SHP77 treated with DMSO at 0.1 percent for 48 hours (cell line): ENCODE data around the gene RRP1.
"Not testable (repeated sequence)": the region's sequence is repeated elsewhere in the genome, so short reads cannot be mapped to it uniquely, and the experiment has no call there.

Source experiments
- DNase-seq: peaks from one replicate; lab custom pipeline; 2025; lab: John Stamatoyannopoulos, UW

Gene RRP1

DNA sequence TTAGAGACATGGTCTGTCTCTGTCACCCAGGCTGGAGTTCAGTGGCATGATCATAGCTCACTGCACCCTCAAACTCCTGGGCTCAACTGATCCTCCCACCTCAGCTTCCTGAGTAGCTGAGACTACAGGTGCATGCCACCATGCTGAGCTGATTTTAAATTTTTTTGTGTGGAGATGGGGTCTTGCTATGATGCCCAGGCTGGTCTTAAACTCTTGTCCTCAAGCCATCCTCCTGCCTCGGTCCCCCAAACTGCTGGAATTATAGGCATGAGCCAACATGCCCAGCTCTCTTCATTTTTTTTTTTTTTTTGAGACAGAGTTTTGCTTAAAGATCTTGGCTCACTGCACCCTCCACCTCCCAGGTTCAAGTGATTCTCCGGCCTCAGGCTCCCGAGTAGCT, 50.9 kb downstream of the RRP1 start:
- no peak for DNase-seq

DNA sequence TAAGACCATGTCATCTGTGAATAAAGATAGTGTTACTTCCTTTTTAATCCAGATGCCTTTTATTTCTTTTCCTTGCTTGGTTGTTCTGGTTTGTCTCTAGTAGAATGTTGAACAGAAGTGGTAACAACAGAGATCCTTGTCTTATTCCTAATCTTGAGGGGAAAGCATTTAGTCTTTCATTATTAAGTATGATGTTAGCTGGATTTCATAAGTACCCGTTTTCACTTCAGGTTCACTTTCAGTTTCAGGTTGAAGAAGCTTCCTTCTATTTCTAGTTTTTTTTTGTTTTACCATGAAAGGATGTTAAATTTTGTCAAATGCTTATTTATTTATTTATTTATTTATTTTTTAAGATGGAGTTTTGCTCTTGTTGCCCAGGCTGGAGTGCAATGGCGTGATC, 53.4 kb downstream of the RRP1 start:
- DNase-seq = no peak

DNA sequence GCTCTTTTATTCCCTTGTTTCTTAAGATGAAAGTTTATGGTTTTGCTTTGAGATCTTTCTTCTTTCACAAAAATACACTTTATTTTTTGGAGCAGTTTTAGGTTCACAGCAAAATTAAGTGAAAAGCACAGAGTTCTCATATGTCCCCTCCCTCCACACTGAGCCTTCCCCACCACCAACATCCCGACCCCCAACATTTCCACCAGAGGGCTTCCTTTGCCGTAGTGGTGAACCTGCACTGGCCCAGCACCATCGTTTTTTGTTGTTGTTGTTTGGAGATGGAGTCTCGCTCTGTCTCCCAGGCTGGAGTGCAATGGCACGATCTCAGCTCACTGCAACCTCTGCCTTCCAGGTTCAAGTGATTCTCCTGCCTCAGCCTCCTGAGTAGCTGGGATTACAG, 55.5 kb downstream of the RRP1 start:
- not testable (repeated sequence) for DNase-seq

DNA sequence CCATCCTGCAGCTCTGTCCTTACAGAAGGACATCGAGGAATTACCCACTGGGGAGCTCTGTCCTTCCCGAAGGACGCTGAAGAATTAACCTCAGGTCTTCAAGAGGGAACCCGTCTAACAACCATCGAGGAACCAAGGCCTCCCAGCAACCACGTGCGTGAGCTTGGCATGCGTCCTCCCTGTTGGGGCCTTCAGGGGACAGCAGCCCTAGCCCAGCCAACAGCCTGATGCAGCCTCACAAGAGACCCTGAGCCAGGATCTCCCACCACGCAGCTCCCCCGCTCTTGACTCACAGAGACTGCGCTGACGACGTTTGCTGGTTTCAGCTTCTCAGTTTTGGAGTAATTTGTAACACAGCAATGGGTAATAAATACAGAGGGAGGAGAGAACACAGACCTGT, 56.0 kb downstream of the RRP1 start:
- no peak for DNase-seq

GRCh38 chr21:43846430-43846829, 57.1 kb downstream of the RRP1 start:
- DNase-seq = no peak

DNA sequence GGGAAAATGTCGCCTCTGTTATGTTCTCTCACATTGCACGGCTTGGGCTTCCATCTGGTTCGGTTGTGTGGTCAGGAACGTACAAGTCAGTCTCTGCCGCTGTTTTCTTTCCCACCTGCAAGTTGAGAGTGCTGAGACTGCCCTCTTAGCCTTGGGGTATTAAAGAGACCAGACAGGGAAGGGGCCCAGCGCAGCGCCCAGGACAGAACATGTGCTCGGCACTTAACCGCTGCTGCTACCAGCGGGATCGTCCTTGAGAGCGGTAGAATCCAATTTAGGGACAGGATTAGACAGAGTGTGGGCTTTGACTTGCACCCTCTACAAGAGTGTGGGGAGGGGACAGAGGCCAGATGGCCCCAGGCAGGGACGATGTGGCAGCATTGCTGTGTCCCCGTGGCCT, 57.9 kb downstream of the RRP1 start:
- no peak for DNase-seq

DNA sequence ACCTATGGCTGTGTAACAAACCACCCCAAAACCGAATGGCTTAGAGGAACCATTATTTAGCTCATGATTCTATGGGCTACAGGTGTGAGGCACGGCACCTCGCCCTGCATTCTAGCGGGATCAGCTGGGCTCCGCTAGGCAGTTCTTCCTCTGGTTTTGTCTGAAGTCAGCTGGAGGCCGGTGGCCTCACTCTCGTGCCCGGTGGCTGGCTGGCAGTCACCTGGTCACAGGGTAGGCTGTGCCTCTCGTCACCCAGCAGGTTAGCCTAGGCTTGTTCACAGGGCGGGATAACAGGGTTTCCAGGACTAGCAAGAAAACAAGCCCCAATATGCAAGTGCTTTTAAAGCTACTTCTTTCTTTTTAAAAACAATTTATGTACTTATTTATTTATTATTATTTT, 59.4 kb downstream of the RRP1 start:
- DNase-seq = no peak

- no peak for DNase-seq
Measured at GRCh38 chr21:43849532-43850299, 60.3 kb downstream of the RRP1 start.

GRCh38 chr21:43850728-43851295, 61.4 kb downstream of the RRP1 start:
- DNase-seq = no peak

- DNase-seq = no peak
Measured at GRCh38 chr21:43851593-43851992, 62.2 kb downstream of the RRP1 start.

GRCh38 chr21:43853851-43854772, 64.7 kb downstream of the RRP1 start:
- no peak for DNase-seq
